Activated effector memory CD4-positive, alpha-beta T cell treated with anti-CD3 and anti-CD28 coated beads, Interleukin-2, amount 50 U/mL, for 16 hours (primary cell): ENCODE data around the gene PLXNA4.

ENCODE experiments used
- DNase-seq: peaks from one replicate; pipeline ENCODE4 v3.0.0-alpha.2; 2020

PLXNA4 gene

DNA sequence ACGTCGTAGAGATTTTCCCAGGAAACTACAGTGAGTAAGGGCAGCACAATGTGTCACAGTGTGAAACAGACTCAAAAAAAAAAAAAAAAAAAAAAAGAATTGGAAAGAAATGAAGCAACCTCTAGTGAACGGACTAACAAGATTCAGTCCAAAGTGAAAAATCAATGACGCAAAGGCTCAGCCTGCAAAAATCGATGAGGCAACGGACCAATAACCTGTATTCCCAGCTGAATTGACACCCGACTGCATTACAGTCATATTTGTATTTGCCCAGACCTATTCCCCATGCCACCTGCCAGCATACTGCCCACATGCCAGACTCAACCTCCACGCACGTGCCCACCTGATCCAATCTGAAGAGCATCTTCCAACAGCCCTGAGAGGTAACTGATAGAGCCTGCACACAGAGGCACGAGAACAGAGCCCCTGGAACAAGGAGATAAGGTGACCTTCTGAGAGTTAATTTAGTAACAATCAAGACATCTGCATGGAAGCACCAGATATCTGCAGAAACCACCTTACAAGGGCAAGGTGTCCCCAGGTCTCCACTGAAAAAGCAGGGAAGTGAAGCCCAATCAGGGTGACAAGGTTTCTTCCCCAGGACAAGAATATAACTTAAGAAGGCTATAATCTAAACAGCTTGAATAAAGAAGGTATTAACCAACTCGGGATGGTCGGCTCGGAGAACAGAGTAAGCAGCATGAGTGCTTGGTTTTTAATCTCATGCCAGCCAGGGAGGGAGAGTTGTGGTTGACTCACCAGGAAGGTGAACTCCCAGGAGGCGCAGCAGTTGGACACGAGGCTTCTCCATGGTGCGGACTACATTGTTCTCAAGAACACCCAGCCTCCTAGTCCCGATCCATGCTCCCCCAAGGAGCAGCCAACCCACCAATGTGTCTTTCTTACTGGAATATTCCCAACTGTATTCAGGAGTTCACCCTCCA lies 48.5 kb downstream of the PLXNA4 start:
- DNase-seq = no peak

DNA sequence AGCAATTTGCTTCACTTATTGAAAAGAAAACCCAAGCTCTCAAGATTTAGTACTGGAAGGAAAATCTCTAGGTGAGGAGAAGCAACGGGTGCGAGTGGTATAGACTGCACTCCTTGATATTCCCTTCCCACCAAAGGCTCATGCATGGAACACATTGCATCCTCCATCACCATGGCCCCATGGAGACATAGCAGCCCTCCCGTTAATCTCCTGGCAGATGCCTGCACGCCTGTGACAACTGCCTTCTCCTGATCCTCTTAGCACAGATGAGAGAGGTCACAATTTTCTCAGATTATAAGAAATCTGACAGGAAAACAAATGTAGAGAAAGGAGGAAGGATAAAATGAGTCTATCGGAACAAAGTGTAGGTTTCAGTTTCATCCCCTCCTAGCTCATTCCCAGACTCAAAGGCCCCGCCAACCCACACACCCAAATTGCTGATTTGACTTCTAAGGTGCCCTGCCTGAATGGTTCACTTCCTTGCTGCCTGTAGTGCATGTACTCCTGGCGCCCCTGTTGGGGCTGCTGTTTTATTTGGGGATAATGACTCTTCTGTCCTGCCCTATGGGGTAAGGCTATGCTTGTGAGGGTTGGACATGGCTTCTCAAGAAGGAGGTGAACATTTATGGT lies 50.0 kb downstream of the PLXNA4 start:
- no peak for DNase-seq

DNA sequence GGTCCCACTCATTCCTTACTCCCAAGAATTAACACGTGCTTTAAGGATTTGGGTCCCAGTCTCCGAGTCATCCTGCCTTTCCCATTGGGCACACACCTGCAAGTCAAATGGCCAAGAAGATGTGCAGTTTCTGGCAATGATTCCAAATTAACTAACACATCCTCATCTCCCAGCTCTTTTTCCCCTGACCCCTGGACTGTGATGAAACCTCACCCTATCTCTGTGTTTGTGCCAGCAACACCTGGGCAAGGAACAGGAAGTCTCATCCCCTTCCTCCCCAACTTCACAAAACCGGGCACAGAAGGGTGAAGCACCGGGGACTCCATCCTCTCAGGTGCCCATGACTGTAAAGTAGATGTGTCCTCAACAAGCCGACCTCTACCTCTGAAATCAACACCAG lies 54.8 kb downstream of the PLXNA4 start:
- DNase-seq = no peak

DNA sequence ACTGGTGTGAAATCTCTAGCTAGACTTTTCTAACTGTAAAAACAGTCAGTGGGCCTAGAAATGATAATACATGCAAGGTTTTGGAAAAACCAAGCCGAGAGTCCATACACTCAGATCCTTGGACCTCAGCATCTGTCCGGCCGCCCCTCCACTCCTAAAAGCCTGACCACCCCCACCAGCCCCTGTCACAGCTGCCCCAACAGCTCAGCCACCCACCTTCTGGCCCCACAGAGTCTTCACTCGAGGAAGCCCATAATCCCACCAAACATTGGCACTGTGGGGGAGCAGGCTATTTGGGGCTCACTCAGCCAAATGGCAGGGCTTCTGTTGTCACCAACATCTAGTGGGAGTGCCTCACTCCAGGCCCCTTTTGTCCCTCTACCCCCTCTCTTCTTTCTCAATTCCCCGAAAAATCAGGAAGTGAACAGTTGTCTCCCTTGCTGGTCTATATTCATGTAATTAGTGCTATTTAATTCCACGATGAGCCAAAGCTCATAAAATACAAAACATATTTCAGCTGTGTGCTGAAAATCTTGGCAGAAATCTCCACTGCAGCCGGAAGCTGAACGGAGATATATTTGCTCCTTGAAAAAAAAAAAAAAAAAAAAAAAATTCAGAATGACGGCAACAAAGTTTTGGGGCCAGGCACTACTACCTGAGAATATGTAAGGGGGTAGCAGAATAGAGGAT lies 55.5 kb downstream of the PLXNA4 start:
- DNase-seq = no peak

DNA sequence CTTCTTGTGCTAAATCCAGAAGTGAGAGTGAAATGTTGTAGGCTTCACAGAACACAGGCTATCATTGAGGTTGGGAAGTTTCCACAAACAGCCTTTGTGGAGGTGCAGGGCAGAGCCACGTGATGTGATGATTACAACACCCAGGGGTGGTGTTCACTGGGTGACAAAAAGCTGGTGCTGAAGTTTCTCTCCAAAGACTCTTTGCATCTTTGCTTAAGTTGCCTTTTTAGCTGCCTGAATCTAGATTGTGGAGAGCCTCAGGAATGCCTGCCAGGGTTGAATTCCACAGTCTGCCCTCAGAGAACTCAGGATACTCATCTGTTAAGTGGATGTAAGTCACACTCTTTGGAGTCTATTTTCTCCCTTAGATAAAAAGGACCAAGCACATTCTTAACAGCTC lies 56.3 kb downstream of the PLXNA4 start:
- DNase-seq = no peak

DNA sequence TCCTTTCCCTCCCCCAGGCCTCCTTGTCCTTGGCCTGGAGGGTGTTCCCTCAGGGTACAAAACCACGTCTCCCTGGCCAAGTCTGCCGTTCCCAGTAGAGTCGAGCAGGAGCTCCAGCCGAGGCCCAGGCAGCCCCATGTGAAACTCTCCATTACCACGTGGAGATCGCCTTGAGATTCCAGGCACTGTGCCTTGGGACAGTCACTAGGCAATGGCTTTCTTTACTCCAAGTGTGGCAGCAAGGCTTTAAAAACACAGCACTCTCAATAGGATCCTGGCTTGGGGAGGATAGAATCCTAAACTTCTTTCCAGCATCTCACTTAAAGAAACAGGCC lies 57.5 kb downstream of the PLXNA4 start:
- no peak for DNase-seq

DNA sequence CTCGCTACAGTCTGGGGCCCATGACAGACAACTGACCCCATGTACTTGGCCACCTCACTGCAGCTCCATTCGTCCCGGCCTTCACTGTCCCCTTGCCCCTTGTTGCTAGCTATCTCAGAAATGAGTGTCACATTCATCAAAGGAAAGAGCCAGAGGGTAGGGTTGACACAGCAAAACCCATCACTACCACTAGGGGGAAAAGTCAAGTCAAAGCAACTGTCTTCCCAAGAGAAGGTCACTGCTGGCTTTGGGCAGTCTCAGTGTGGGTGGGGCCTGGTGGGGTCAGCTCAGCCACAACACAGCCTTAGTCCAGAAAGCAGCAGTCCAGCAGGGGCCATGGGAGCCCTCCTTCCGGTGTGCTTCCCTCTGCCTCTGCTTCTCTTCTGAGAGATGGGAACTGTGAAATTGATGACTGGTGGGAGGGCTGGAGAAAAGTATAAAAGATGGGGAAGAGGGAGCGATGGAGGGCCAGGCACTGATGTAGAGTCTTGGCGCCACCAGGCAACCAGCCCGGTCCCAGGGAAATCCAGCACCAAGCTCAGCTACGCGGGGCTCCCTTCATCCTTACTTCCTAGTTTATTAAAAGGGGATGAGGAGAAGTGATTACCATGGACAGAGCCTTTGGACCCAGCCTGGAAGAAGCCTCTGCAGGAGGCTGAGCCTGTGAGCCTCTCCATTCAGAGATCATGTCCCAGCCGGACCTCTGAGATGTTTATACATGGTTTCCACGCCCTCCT lies 58.0 kb downstream of the PLXNA4 start:
- DNase-seq = no peak

DNA sequence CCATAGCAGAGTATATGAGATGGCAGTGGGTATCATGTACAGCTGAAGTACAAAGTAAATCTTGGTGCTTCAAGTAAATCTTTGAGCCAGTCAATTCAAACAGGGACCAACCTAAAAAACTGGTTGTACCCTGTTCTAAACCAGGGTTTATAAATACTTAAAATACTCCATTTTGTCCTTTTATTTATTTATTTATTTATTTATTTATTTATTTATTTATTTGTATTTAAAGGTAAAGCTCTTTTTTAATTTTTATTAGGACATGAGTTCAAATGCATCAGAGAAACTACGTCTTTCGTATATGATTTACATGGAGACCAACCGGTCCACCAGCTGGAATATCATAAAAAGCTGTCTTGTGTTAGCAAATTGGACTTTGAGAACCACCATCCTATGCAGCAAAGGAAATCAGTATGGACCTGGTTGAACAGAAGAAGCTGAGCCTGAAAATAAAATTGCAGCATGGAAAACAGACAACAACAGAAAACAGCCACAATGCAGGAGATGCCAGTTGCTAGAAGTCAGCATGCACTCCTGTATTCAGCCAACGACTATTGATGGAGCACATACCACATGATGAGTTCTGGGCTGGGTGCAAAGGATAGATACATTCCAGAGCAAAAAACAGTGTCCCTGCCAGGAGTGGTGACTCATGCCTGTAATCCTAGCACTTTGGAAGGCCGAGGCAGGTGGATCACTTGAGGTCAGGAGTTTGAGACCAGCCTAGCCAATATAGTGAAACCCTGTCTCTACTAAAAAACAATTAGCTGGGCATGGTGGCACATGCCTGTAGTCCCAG lies 60.0 kb downstream of the PLXNA4 start:
- no peak for DNase-seq

DNA sequence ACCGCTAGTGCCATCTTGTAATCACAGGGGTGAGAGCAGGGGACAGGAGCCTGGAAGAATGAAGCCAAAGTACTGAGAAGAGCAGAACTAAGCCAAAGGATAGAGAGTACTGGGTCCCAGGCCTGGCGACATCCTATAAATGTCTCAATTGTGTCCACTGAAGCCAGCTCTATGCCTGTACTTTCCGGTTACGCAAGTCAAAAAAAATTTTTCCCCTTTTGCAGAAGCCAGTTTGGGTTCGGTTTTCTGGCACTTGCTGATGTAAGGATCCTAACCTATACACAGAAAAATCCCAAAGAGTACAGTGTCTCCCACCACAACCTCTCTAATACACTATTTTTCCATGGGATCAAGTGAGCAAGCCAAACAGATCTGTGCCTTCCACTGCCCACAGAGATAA lies 61.1 kb downstream of the PLXNA4 start:
- DNase-seq = no peak

DNA sequence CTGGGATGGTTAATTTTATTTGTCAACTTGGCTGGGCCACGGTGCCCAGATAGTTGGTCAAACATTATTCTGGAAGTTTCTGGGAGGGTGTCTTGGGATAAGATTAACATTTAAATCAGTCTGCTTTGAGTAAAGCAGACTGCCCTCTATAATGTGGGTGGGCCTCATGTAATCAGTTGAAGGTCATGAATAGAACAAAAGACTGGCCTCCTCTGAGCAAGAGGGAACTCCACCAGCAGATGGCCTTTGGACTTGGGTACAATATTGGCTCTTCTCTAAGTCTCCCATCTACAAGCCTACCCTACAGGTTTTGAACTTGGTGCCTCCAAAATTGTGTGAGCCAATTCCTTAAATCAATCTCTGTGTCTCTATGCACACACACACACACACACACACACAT lies 61.8 kb downstream of the PLXNA4 start:
- no peak for DNase-seq

DNA sequence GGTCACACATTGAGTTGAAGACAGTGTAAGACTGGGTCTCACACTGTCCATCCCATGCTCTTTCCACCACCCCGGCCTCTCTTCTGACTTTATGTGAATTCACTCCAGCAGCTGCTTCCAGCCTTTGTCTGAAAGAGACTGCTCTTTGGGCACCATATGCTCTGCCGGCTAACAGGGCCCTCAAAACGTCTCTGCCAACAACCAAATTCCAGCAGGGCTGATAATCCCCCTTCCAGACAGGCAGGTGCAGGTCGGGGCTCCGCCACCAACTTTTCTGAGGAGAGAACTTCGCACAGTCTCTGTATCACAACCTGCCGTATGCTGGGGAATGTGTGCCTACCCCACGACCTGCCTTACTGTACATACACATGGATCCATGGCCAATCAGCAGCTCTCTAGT lies 64.3 kb downstream of the PLXNA4 start:
- DNase-seq = no peak

DNA sequence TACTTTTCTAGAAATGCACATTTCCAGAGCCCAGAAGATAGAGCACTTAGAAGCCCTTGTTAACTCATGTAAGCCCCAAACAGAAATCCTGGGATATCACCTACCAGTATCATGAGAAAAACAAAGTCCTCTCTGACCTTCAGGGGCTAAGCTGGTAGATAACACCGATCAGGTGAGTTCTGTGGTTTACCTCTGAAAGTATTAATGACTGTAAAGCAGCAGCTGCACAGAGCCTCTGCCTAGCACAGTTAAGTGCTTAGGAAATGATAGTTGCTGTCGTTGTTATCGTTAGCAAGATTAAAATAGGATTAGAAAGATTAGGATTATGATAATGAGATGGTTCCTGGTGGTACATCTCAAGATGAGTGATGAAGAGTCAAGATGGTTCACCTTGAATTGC lies 64.9 kb downstream of the PLXNA4 start:
- DNase-seq = no peak

DNA sequence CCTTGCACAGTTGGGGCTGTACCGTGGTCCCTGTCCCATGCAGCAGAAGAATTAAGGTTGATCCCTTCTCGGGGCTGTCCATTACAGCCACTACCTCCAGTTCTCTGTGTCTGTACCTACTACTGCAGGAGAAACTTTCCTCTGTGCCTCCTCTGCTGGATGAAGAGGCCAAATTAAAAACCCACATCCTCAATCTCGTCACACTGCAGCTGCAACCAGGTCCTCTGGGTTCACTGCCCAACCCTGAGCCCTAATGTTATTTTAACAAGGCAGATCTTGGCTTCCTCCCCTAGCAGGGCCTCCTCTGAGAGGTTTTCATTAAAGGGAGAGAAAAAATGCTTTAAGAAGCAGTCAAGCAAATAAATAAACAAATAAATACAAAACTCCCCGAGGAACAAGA lies 66.6 kb downstream of the PLXNA4 start:
- DNase-seq = no peak

DNA sequence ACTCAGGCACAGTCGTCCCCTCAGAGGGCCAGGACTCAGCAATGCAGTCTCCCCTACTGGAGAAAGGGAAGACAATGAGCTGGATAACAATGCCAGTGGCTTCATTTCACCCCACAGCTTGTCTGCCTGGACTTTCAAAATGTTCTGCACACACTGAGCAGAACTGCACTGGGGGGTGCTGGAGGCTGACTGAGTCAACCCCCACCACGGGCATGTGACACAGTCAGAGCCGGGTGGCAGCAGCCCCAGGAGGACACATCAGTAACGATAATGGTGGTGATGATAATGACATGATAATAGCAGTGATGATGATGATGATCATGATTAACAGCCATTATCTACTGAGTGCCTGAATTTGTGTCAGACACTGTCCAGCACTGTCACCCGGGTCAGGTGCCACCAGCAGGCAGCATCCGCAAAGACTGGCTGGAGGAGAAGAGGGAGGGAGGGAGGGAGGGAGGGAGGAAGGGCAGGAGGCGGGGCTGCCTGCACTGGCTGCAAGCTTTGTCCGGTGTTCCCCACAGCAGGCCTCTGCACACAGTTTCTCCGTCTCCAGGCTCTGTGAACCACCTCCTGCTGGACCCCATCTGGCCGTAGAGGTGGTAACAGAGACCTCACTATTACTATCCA lies 67.4 kb downstream of the PLXNA4 start:
- DNase-seq = no peak

DNA sequence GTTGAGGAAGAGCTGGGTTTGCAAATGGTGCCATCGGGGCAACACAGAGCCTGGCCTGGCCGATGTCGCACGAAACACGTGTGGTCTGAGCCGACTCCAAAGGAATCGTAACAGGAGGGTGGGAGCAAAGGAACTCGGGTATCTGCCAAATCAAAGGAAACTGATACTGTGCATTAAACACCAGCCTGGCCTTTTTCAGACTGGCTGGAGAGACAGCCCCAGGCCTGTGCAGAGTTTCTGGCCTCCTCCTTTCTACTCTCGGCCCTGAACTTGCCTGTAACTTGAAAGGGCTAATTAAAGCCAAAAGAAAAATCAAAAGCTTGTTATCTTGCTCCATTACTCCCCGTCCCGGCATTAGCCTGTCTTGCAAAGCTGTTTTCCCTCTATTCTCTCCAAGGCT lies 71.4 kb downstream of the PLXNA4 start:
- no peak for DNase-seq

DNA sequence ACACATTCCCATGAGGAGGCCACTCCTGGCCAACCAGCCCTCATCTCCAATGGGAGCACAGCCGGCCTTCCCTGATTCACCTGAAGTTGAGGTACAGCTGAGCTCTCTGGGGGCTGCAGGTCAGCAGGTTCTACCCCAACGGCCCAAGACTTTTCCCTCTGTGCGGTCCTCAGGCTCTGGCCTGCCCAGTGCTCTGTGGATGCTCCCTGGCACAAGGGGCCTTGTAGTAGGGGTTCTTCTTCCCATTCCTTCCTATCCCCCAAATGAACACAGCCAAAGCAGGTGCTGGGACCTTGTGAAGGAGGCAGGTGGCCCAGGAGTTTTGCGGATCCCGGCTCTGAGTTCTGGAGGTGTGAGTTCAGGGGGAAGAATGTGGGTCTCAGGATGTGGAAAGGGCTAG lies 72.2 kb downstream of the PLXNA4 start:
- DNase-seq = no peak

DNA sequence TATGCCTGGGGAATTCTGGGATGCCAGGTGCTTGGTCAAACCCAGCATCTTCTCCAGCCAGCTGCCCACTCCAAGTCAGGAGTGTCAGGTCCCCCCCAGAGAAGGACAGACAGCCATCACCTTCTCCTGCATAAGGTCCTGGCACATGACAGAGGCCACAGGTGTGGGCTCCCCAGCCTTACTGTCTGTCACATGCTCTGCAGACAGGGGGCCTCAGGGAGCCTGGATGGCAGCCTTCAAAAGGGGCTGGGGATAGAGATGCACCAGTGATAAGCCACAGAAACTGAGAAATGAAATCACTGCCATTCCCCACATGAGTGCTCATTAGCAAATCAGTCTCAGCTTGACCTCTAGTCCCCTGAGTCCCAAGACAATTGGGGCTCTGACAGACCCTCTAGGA lies 72.9 kb downstream of the PLXNA4 start:
- no peak for DNase-seq

DNA sequence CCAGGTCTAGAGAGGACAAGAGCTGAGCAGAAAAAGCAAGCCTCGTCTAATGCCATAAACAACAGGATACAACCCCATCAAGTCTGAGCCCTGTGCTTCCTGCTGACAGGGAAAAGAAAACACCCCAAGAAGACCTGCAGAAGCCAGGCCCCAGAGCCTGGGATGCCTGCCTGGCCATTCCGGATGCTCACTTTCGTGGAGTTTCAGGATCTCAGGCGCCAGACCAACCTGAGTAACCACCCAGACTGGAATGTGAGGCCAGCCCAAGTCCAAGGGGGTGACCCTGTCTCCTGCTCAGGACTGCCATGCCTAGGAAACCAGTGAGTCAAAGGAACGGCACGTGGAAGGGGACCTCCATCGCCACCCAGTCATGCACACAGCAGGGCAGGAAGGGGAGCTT lies 74.3 kb downstream of the PLXNA4 start:
- DNase-seq = no peak

DNA sequence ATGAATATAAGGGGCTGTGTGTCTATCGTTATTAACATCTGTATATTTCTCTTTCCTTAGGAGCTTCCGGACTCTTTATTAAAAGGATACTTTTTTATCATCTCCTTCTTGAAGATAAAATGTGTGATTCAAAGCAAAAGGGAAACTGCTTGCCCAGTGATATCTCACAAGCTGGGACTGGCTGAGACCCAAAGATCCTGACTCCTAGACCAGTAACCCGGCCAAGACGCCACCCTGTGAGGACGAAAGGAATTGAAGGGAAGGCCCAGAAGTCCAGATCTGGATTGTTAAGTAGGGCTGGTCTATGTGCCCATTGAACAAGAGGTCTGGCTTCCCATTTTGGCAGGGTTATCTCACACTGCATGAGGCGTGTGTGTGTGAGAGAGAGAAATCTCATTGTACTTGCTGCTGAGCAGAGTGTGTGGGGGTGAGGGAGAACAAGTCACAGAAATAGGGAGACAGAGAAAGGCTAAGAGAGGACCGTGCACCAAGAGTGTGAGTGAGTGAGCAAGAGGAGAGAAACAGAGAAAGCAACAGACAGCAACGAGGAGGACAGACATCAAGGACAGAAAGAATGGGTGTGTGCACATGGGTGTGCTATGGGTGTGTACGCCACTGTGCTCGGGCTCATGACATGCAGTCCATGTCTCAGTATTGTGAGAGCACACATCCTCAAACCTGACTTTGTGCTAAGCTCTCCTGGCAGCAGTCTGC lies 75.4 kb downstream of the PLXNA4 start:
- no peak for DNase-seq

DNA sequence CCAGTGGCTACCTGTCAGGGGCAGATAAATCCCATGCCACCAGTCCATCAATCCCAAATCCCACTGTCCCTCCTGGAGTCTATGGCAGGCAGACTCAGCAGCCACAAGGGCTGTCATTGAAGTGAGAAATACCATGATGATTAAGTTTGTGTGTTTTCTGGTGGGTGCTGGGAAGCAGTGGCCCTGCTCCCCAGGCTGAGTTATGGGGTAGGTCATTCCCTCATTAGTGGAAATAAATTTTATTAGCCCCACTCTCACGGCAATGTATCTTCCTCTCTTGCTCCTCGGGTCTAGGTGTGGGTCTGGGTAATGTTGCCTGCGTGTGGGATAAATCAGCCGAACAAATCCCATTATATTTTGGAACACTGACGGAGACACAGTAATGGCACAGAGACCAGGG lies 76.8 kb downstream of the PLXNA4 start:
- DNase-seq = no peak

DNA sequence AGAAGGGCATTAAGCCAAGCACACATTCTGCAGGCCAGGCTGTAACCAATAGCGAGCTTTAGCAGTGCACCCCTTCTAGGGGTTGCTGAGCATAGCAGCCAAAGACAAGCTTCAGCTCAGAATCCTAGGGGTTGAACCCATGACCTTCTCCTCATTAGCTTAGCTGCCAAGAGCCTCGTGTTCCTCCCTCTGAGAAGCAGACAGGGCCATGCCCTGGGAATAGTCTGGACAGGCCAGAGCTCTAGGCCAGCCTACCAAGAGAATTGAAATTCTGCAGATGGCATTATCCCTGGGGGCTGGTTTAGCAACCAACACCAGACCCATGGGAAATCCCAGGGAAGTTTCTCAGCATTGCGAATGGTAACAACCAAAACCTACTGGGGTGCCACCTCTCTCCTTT lies 77.2 kb downstream of the PLXNA4 start:
- no peak for DNase-seq
